AG10803 (cell line): ENCODE results near the gene SARS1.

ENCODE experiments used
- DNase-seq: peaks from one replicate; pipeline ENCODE4 v3.0.0; 2010; ENCODE audit warnings: low read depth
- H3K4me3 ChIP-seq: 2 replicates; pipeline ENCODE4 v1.5.1; 2011; ENCODE audit warnings: mild to moderate bottlenecking, low read length, control low read depth
- CTCF ChIP-seq: conservative IDR thresholded peaks from 2 replicates; pipeline ENCODE4 v1.5.1; 2011; ENCODE audit warnings: mild to moderate bottlenecking, low read length, control low read depth, inconsistent platforms

SARS1 gene

GRCh38 chr1:109186733-109187086 is 27.0 kb upstream of the SARS1 start:
- TF ChIP-seq CTCF: no peak
- no peak overlapping the region for H3K4me3 ChIP-seq
- peak; percentile 27 for DNase-seq

- TF ChIP-seq CTCF: no peak
- DNase-seq: no peak
- H3K4me3 ChIP-seq: no peak overlapping the region
Observed at GRCh38 chr1:109187127-109187526, 26.6 kb upstream of the SARS1 start.

GRCh38 chr1:109188200-109188599 is 25.5 kb upstream of the SARS1 start:
- TF ChIP-seq CTCF: no peak
- H3K4me3 ChIP-seq: no peak overlapping the region
- no peak for DNase-seq

- no peak overlapping the region for H3K4me3 ChIP-seq
- no peak for DNase-seq
- no peak for TF ChIP-seq CTCF
Observed at GRCh38 chr1:109188781-109189180, 24.9 kb upstream of the SARS1 start.

- H3K4me3 ChIP-seq: no peak overlapping the region
- no peak for DNase-seq
- no peak for TF ChIP-seq CTCF
Observed at GRCh38 chr1:109190189-109190588, 23.5 kb upstream of the SARS1 start.

- peak; percentile 22; the same call in 1 of the 2 replicates for TF ChIP-seq CTCF
- DNase-seq: no peak
- H3K4me3 ChIP-seq: no peak overlapping the region
Observed at GRCh38 chr1:109191377-109191776, 22.3 kb upstream of the SARS1 start.

- H3K4me3 ChIP-seq: no peak overlapping the region
- DNase-seq: no peak
- no peak for TF ChIP-seq CTCF
Observed at GRCh38 chr1:109191891-109192290, 21.8 kb upstream of the SARS1 start.
